Endothelial cell of umbilical vein (primary cell): Measurements from ENCODE around the gene C11orf68. TPM values are rescaled to one million over a fixed set of nuclear protein-coding genes. Genes with fewer than 3 reads are reported as not detected.
A peak's percentile ranks its signal among the peaks of the same experiment; 100 is the strongest.

Experiments used
- BruUV-seq: library from RNA; stranded (reverse); fragments of 400-500 nt; replicated peaks from 2 replicates; lab custom pipeline; 2021; lab: Mats Ljungman, UMichigan
- CTCF ChIA-PET: fragments of 300-600, 350-600 bp; sonication (Branson Sonifier 250); formaldehyde crosslinking; loops from one replicate; lab custom pipeline; 2021; ENCODE audit warnings: antibody characterized with exemption, inconsistent platforms; lab: Charles Lee
- POLR2A ChIA-PET: fragments of 300-600, 350-600 bp; sonication (Branson Sonifier 250); formaldehyde crosslinking; loops from one replicate; lab custom pipeline; 2021; ENCODE audit warnings: antibody characterized with exemption, inconsistent platforms; lab: Charles Lee
- DNase-seq: peaks from one replicate; pipeline ENCODE4 v3.0.0-alpha.2; 2011; ENCODE audit warnings: low read depth, low spot score
- FAIRE-seq: peaks from 2 replicates; lab custom pipeline; 2011; peaks lifted over from hg19 to GRCh38; lab: Jason Lieb, UNC
- H2AFZ ChIP-seq: 2 replicates; pipeline ENCODE4 v1.6.0; 2012; ENCODE audit warnings: low read depth, low read length, control low read depth, inconsistent platforms
- H3K27ac ChIP-seq: 2 replicates; pipeline ENCODE4 v1.5.1; 2011; ENCODE audit warnings: low read depth, mild to moderate bottlenecking, control low read depth, low read length, moderate library complexity; ENCODE audit not compliant: insufficient read depth
- H3K27me3 ChIP-seq, 2 experiments: 2 replicates each; pipeline versions ENCODE4 v1.6.0 to v1.6.1; 2011; ENCODE audit warnings: low read length in 2 of 2, mixed read lengths in 1 of 2; ENCODE audit not compliant: control insufficient read depth in 2 of 2, insufficient read depth in 2 of 2
- H3K36me3 ChIP-seq, 2 experiments: 2 replicates in 1 of 2; 3 replicates in 1 of 2; pipeline ENCODE4 v1.5.1; 2011; ENCODE audit warnings: low read length in 2 of 2, mild to moderate bottlenecking in 1 of 2, moderate library complexity in 1 of 2; ENCODE audit not compliant: control insufficient read depth in 2 of 2, insufficient read depth in 2 of 2; ENCODE audit errors: extremely low read depth in 1 of 2
- H3K4me1 ChIP-seq: 3 replicates; pipeline ENCODE4 v1.5.1; 2011; ENCODE audit warnings: mild to moderate bottlenecking, low read length; ENCODE audit not compliant: control insufficient read depth, insufficient read depth; ENCODE audit errors: extremely low read depth
- H3K4me2 ChIP-seq: 2 replicates; pipeline ENCODE4 v1.6.1; 2011; ENCODE audit warnings: low read length, control low read depth, mixed read lengths; ENCODE audit not compliant: insufficient read depth
- H3K4me3 ChIP-seq, 3 experiments: fragments of 200-600 bp in 1 of 3; sonication (generic), shearing (Covaris generic) in 1 of 3; replicated peaks in 1 of 3; 2 replicates each; pipeline ENCODE4 v1.5.1; 2011 to 2016; ENCODE audit warnings: control low read depth in 3 of 3, low read length in 3 of 3, mild to moderate bottlenecking in 2 of 3, inconsistent platforms in 1 of 3, low read depth in 1 of 3, moderate library complexity in 1 of 3; ENCODE audit not compliant: insufficient read depth in 1 of 3
- H3K79me2 ChIP-seq: 2 replicates; pipeline ENCODE4 v1.6.0; 2012; ENCODE audit warnings: low read length, inconsistent platforms; ENCODE audit not compliant: control insufficient read depth, insufficient read depth
- H3K9ac ChIP-seq: replicated peaks from 2 replicates; pipeline ENCODE3; 2011; ENCODE audit warnings: low read length, control low read depth; ENCODE audit not compliant: insufficient read depth; ENCODE audit errors: extremely low read depth
- H3K9me1 ChIP-seq: replicated peaks from 3 replicates; pipeline ENCODE4 v1.6.0; 2011; ENCODE audit warnings: mild to moderate bottlenecking, low read length; ENCODE audit not compliant: control insufficient read depth, insufficient read depth; ENCODE audit errors: extremely low read depth
- H3K9me3 ChIP-seq: replicated peaks from 2 replicates; pipeline ENCODE4 v1.5.1; 2012; ENCODE audit warnings: low read length, inconsistent platforms; ENCODE audit not compliant: control insufficient read depth, insufficient read depth
- H4K20me1 ChIP-seq: replicated peaks from 2 replicates; pipeline ENCODE3; 2011; ENCODE audit warnings: mild to moderate bottlenecking, low read length; ENCODE audit not compliant: control insufficient read depth, insufficient read depth; ENCODE audit errors: extremely low read depth
- EZH2 ChIP-seq: IDR thresholded peaks from 2 replicates; pipeline ENCODE4 v1.6.1; 2012; ENCODE audit warnings: borderline replicate concordance, low read depth, mild to moderate bottlenecking, moderate library complexity, low read length, inconsistent platforms; ENCODE audit not compliant: severe bottlenecking
- FOS ChIP-seq: IDR thresholded peaks from 2 replicates; pipeline ENCODE4 v1.6.1; 2011; ENCODE audit warnings: mild to moderate bottlenecking, low read length, moderate library complexity, borderline replicate concordance; ENCODE audit not compliant: insufficient read depth
- GATA2 ChIP-seq: IDR thresholded peaks from 2 replicates; pipeline ENCODE4 v1.7.0; 2011; ENCODE audit warnings: low read depth, mild to moderate bottlenecking, moderate library complexity, mixed read lengths, low read length; ENCODE audit not compliant: insufficient read length, insufficient read depth
- JUN ChIP-seq: IDR thresholded peaks from 2 replicates; pipeline ENCODE4 v1.6.1; 2011; ENCODE audit warnings: borderline replicate concordance, low read depth; ENCODE audit not compliant: insufficient read length, insufficient read depth
- MYC ChIP-seq: IDR thresholded peaks from one replicate; pipeline ENCODE4 v1.6.1; 2011; ENCODE audit warnings: mild to moderate bottlenecking, low read depth, low read length
- POLR2A ChIP-seq: IDR thresholded peaks from 2 replicates; pipeline ENCODE4 v1.6.1; 2012; ENCODE audit warnings: low read depth, mild to moderate bottlenecking, control low read depth, low read length
- POLR2AphosphoS5 ChIP-seq: IDR thresholded peaks from 2 replicates; pipeline ENCODE4 v1.6.1; 2012; ENCODE audit warnings: low read depth, mild to moderate bottlenecking, control low read depth, low read length, moderate library complexity; ENCODE audit not compliant: insufficient read depth
- dilution Hi-C: fragments of 300-500 bp; cut with MboI; formaldehyde crosslinking; loops from one replicate; pipeline ENCODE4 v1.15.0; 2019; ENCODE audit warnings: low sequenced_read_pairs; ENCODE audit not compliant: extremely low pct_ligation_motif_present
- intact Hi-C: fragments of 100-400 bp; cut with micrococcal nuclease; formaldehyde crosslinking; loops from one replicate; pipeline ENCODE4 v1.10.0; 2022
- polyA plus RNA-seq, 4 experiments: library from polyadenylated mRNA; depleted of rRNA in 3 of 4; stranded (reverse) in 3 of 4; unstranded in 1 of 4; fragments of >200 nt; gene quantifications; 2 replicates each; pipeline versions ENCODE4 v1.2.1 to v1.2.3, GENCODE V29; 2011 to 2012; ENCODE audit warnings: missing spikeins in 1 of 4
- total RNA-seq: library from RNA; stranded (reverse); gene quantifications from 2 replicates; pipeline ENCODE4 v1.2.3, GENCODE V29; 2021
- TF ChIP-seq, protein P1 (sequence below): IDR thresholded peaks from 2 replicates; pipeline ENCODE4 v1.6.1; 2011; ENCODE audit not compliant: insufficient read depth, insufficient read length
- TF ChIP-seq, protein P2 (sequence below), 2 donors: IDR thresholded peaks; 1 replicate in 1 of 2; 2 replicates in 1 of 2; pipeline ENCODE4 v1.5.1; 2011; ENCODE audit warnings: low read length in 2 of 2, mild to moderate bottlenecking in 2 of 2, moderate library complexity in 2 of 2, control low read depth in 1 of 2, inconsistent platforms in 1 of 2, low read depth in 1 of 2; ENCODE audit not compliant: insufficient read depth in 1 of 2; ENCODE audit errors: extremely low read depth in 1 of 2

The C11orf68 gene
- total and polyA plus RNA-seq, 2 donors (not counting 3 experiments of a cell fraction or from before 2014, with no cell fraction given): 35.6 to 66.5 TPM

DNA sequence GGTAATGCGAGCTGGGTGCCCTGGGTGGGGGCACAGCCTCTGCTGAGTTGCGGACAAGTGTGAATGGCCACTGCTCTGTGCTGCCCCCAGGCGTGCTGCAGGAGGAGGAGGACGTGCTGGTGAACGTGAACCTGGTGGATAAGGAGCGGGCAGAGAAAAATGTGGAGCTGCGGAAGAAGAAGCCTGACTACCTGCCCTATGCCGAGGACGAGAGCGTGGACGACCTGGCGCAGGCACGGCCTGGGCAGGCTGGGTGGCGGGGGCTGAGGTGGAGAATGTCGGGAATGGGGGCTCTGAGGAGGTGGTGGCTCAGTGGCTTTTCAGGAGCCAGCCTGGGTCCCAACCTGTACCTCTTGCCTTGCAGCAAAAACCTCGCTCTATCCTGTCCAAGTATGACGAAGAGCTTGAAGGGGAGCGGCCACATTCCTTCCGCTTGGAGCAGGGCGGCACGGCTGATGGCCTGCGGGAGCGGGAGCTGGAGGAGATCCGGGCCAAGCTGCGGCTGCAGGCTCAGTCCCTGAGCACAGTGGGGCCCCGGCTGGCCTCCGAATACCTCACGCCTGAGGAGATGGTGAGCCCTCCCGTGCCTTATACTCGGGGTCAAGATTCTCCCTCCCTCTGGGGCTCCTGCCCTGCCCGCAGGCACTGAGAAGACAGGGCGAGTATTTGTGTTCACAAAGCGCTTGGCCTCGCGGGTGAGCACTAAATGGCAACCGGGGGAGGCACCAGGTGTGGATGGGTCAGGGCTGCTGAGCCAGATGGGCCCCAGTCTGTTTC, 47.3 kb upstream of the C11orf68 start:
- H2AFZ ChIP-seq: no peak overlapping the region
- DNase-seq (no peak), FAIRE-seq (no peak)
- TF ChIP-seq EZH2 (no peak), GATA2 (no peak), POLR2AphosphoS5 (no peak), MYC (no peak), FOS (no peak), POLR2A (no peak), JUN (no peak)
- TF ChIP-seq, protein P1, sequence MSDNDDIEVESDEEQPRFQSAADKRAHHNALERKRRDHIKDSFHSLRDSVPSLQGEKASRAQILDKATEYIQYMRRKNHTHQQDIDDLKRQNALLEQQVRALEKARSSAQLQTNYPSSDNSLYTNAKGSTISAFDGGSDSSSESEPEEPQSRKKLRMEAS: no peak
- TF ChIP-seq, protein P2, sequence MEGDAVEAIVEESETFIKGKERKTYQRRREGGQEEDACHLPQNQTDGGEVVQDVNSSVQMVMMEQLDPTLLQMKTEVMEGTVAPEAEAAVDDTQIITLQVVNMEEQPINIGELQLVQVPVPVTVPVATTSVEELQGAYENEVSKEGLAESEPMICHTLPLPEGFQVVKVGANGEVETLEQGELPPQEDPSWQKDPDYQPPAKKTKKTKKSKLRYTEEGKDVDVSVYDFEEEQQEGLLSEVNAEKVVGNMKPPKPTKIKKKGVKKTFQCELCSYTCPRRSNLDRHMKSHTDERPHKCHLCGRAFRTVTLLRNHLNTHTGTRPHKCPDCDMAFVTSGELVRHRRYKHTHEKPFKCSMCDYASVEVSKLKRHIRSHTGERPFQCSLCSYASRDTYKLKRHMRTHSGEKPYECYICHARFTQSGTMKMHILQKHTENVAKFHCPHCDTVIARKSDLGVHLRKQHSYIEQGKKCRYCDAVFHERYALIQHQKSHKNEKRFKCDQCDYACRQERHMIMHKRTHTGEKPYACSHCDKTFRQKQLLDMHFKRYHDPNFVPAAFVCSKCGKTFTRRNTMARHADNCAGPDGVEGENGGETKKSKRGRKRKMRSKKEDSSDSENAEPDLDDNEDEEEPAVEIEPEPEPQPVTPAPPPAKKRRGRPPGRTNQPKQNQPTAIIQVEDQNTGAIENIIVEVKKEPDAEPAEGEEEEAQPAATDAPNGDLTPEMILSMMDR (IDR thresholded peaks at IDR 0.05; ENCODE audit: extremely low read depth in 1 of 2, insufficient read depth in 1 of 2, low read depth in 1 of 2, low read length in 2 of 2): no peak
- no peak overlapping the region for H3K4me2 ChIP-seq
- CTCF ChIA-PET: no interaction called here
- H3K9me1 ChIP-seq: no peaks in the 10 kb centered on the region
- POLR2A ChIA-PET: no interaction called here
- H3K9me3 ChIP-seq: no peaks in the 10 kb centered on the region
- intact Hi-C loops: no loop called here
- dilution Hi-C loops: no loop called here
- peaks cover 9 to 55% of the 10 kb centered on the region in 2 experiments for H3K36me3 ChIP-seq
- peaks cover 28% of the 10 kb centered on the region for H3K79me2 ChIP-seq
- no peaks in the 10 kb centered on the region for H4K20me1 ChIP-seq
- H3K4me3 ChIP-seq: no peak overlapping the region
- H3K27me3 ChIP-seq: no peaks in the 10 kb centered on the region
- H3K9ac ChIP-seq: no peak overlapping the region
- peaks cover 11% of the 10 kb centered on the region for H3K4me1 ChIP-seq
- H3K27ac ChIP-seq: no peak overlapping the region
- BruUV-seq: TSS peak; percentile 10
